Activated T-cell treated with anti-CD3 and anti-CD28 coated beads, Interleukin-2, amount 50 U/mL, for 1 hour (primary cell): Measurements from ENCODE around the gene OSBPL7.
A peak's percentile ranks its signal among the peaks of the same experiment; 100 is the strongest.

Source experiments
- DNase-seq: peaks from one replicate; pipeline ENCODE4 v3.0.0-alpha.2; 2020

OSBPL7 gene

DNA sequence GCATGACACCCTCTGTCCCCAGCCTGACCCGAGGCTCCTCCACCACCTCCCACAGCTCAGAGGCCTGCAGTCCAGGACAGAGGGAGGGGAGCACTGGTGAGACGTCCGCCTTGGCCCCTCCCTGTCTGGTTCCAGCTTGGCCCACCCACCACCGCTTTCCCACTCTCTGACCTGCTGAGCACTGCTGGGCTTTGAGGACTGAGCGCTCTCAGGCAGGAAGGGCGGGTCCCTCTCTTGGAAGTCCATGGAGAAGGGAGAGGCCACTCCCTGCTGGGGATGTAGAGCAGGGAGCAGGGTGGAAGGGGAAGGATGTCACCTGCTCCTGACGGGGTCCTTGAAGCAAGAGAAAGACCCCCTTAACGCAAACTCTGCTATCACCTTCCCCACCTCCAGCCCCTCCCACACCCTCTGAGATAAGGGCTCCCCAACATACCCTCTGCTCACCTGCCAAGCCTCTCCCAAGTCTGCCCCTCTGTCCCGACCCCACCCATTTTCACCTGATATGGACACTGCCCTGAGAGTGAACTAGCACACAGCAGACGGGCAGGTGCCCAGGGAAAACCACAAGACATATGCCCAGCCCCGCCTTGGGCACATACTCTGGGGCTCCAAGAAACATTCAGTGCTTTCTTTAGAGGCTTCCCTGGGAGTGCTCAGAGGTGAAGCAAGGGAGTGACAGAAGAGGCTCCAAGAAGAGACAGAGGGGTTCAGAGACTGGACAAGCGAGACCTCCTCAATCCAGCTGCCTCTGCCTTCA lies 1.4 kb downstream of the OSBPL7 start:
- DNase-seq = no peak

DNA sequence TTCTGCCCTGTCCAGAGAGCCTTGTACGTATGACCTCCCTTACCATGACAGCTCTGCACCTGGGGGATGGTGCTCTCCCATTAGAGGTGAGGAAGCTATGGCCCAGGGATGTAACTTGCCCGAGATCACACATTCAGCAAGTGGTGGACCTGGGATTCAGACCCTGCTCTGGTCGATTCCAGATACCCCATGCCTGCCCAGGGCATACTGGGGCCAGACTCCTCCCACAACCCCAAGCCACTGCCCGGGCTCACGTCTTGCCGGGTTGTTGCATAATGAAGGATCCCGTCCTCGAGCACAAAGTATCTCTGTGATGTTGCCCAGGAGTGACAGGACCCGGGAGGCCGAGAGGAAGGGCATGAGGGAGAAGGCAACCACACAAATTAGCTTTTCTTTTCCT lies 2.1 kb downstream of the OSBPL7 start:
- no peak for DNase-seq

DNA sequence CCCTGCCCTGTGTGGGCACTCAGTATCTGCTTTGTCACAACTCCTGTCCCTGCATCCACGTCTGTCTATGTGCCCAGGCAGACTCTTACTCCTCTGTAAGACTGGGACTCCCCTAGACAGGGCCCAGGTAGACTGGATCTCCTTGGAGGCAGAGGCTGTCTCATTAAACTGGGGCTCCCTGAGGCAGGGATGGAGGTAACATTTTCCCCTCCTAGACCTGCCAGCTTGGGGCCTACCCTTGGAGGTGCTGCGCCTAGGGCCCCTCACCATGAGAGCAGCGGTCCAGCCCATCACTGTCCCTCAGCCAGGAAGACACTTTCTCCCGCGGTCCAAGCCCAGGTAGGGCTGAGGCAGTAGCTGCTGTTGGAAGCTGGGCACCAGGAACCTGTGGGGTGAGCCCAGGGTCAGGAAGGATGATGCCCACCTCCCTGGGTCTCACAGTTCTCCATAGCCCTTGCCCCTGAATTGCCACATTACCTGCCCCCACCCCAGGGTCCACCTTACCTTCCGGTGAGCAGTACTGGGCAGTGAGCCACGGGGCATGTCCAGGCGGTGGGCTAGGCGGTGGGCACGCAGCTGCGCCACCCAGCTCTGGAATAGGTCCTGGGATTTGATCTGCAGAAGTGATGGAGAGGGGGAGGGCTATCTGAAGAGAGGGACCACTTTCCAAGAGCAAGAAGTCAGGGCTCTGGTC lies 3.4 kb downstream of the OSBPL7 start:
- DNase-seq = no peak

DNA sequence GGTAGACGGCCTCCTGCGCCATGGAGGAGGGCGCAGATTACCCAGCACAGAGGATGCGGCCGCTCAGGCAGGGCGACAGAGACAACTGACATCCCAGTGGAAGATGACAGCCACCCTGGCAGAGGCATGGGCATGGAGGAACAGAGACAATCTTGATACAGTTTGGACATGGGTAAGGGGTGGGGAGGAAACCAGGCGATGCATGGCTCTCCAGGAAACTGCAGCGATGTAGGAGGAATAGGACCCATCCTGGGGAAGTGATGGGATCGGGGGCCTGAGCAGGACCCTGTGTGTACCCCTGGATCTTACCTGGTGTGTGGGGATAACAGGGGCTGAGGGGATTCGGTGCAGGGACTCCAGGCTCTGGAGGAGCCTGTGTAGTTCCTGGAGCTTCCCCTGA lies 4.6 kb downstream of the OSBPL7 start:
- DNase-seq = no peak

DNA sequence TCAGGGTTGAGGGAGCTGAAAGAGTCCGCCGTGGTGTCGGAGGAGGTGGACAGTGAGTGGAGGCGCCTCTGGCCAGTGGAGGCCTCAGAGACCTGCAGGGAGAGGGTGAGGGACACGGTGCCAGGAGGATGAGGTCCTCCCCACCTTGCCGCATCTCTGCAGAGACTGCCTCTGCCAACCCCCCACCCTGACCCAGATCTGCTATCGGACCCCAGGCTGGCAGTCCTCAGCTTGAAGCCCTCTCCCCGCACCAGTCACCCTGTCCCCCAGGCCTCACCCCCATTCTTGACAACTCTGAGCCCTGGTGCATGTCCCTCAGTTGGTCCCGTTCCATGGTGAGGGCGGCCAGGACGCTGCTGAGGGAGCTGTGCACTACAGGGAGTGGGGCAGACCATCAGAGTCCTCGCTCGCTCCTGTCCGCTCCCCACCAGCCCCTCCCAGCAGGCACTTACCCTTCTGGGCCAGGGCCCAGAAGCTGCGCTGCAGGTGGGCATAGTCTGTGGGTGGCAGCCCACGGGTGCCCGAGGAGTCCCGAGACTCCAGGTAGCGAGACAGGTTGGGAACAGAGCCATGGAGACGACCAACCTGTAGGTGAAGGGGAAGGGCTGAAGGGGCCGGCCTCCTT lies 5.4 kb downstream of the OSBPL7 start:
- no peak for DNase-seq

DNA sequence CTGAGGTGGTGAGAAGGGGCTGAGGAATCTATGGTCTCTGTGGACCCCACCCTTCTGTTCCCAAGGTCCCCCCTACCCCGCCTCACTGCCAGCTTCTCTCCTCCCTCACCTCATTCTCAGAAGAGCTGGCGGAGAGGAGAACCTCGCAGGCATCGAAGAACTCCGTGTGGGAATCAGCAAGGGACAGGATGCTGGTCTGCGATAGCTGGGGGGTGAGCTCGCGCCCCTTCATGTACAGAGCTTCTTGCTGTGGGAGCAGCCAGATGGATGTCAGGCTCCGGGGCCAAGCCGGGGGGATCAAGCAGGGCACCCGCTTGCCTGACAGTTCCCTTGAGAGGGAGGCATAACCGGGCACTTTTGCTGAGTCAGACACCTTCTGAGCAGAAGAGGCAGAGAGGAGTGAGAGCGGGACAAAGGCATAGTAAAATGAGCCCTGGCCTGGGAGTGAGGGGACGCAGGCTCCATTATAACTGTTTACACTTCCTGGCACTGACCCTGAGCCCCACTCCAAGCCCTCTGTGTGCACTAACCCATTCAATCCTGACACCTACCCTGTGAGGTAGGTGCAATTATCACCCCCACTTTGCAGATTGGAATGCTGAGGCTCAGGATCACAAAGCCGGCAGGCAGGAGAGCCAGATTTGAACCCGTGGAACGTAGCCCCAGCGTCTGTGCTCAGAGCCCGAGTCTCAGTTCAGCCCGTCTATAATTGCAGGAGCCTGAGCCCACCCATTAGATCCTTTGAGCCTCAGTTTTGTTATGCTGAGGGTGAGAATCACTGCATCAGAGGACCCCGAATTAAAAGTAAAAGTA lies 6.3 kb downstream of the OSBPL7 start:
- DNase-seq = no peak

DNA sequence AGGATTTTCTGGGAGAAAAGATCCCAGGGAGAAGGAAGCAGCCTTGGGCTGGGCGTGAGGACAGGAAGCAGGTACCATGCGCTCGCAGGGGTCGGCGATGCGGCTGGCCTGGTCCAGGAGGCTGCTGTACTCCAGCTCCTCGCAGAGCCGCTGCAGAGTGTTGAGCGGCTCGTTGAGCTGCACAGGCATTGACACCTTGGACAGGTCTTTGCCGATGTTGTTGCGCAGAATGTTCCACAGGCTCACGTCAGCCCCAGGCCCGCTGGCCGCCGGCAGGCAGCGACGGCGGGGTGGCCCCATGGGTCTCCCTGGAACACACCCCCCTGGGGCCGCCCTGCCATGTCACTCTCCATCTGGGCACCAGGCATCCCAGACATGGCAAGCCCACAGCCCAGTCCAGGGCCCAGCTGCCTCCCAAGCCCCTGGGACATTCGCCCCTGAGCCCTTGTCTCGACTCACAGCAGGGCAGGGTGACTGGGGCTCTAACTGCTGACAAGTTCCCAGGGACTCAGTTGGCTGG lies 8.0 kb downstream of the OSBPL7 start:
- peak; percentile 8 for DNase-seq

DNA sequence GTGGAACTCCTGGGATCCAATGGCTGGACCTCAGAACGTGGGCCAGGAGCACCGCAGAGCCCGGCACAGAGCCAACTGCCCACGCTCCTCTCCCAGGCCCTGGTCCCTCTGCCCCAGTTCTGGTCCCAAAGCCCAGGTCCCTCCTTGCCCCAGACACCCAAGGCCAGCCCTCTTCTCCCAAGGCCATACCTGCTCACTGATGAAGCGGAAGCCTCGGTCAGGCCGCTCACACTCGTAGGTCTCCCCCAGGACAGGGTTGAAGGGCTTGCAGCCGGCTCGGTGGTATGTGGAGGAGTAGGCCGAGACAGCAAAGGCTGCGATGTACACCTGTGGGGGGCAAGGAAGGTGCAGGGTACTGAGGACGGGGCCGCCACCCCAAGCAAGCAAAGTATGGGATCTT lies 8.5 kb downstream of the OSBPL7 start:
- DNase-seq = peak; percentile 7

DNA sequence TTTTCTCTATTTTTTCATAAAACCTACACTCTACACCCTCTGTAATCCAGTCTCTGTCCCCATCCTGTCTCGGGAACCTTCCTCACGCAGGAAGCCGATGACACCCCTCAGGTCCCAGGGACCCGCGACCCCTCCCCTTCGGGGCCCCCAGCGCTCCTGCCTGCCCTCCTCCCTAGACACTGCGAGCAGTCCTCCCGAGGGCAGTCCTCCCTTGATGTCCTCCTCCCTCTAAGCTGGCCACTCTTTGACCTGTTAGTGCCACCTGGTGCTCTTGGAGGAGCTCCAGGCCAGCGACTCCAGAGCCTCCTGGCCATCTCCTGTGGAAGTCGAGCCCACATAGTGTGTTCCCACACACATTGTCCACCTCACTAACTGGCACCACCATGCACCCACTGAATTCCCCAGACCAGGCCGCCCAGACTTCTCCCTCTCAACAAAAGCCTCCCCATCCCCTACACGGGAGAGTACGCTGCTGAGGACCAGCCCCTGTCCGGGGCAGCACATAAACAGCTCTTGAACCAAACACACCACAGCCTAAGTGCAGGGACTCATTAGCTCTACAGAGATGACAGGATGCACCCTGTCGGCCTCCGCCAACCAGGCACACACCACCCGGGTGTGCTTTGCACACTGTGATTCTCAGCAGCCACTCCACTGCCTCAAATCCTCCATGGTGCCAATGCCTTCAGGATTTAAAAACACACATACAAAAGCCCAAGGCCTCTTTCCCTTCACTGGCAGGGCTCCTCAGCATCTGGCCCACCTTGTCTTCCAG lies 9.3 kb downstream of the OSBPL7 start:
- peak; percentile 8 for DNase-seq

DNA sequence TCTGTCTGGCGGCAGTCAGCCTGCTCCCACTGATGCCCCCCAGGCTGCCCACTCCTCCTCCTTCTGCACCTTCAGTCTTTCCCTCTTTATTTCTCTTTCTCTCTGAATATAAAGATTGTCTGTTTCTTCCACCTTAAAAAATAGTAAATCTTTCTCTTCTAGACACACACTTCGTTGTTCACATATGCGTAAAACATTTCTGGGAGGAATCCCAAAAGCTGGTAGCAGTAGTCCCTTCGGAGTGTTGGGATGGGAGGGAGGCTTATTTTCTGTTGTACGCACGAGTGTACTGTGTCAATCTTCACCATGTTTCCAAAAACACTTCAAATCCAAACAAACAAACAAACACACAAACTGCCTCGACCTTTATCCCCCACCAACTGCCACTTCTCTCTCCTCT lies 9.9 kb downstream of the OSBPL7 start:
- DNase-seq = no peak

DNA sequence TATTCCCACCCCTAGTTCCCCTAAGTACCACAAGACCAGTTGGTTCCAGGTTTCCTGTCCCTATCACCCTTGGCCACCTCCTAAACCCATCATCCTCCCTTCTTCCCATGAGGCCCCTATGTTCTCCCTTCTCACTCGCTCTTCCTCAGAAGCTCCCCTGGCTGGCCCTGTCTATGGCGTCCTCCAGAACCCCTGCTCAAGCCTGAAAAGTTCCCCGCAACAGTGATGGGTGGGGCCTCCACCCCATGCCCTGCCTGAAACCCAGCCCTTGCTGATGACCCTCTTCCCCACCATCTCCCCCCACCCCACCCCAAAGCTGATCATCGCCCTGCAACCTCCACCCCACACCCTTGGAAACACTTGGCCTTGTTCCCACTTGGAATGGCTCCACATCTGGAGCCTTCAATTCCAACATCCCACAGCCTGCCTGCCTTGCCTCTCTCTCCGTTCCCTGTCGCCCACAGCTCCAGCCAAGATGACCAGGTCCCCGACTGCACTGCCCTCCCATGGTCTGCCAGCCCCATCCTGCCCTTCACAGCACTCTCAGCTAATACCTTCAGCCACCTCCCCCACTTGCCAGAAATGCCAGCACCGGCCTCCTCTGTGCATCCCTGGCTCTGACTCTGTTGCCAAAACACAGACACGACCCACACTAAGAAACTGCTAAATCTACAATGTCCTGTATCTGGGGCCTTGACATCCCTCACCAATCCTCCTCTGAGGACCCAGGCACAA lies 10.5 kb downstream of the OSBPL7 start:
- DNase-seq = no peak

DNA sequence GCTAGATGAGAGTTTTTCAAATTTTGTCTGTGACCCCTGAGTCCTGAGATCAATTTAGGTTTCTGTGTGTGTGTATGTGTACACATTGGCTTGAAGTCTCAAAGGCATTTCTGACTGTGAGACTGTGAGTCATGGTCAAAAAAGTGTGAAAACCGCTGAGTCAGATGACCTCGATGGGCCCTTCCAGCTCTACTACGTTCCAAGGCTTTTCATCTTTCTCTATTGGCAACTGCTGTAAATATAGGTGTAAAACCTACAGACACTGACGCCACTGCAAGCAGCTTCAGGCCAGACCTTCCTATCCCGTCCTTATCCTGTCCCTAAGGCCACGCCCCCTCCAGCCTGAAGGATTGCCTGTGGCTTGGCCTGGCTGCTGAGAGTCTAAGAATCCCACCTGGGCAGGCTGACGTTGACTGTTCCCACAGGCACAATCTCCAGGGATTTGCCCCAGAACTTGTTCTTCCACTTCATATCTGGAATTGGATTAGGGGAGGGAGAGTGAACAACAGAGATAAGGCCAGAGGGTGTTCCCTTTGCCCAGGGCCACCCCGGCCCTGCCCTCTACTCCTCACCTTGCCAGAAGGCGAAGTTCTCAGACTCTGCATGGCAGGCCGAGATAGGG lies 11.3 kb downstream of the OSBPL7 start:
- no peak for DNase-seq

DNA sequence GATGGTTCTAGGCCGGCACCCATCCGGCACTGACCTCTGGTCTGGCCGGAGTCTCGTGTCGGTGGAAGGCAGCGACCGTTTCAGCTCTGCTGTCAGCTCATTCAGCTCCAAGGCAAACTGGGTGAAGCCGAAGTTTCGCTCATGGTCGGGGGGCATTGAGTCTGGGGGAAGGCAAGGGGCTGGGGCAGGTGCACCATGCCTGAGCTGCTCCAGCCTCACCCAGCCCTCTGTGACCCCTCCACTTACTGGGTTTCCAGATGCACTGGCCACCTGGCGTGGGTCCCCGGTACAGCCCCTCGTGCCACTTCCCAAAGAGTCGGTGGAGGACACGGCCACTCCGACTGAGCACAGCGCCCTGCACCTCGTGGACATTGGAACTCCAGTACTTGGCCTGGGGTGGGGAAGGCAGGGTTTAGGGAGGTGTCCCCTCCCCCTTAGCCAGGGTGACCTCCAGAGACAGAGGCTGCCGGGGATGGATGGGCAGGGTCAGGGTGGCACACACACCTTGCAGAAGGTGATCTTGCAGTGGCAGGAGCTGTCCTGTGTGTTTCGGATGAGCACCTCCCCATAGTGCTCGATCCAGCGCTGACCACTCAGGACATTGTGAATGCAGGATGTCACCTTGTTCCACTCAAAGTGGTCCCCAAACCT lies 12.6 kb downstream of the OSBPL7 start:
- no peak for DNase-seq

DNA sequence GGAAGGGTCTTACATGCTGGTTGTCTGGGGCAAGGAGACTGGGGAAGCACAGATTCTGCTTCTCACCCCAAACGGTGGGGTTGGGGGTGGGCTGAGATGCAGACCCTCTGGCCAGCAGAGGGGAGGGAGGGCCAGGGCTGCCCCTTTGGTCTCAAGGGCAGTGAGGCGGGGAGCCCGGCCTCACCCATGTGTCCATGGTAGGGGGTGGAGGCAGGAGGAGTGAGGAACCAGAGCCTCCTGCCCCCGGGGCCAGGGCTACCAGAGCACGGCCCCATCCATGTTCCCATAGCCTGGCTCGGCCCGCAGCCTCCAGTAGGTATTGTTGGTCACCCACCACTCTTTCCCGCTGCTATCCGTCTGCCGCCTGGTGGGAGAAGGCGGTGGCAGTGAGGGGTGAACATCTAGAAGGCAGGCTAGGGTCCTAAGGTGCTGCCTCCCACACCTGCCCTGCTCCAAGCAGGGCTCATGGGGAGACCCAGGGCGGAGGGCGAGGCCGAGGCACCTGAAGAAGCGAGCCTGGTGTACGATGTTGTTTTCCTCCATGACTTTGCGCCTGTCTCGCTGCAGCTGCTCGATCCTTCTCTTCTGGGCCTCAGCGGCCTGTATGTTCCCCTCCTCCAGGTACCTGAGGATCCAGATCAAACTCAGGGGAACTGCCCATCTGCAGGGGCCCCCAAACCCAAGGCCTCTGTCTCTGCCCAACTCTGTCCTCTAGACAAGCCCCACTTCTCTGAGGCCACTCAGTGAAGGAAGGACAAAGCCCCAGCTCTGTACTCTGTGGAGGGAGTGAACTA lies 13.4 kb downstream of the OSBPL7 start:
- no peak for DNase-seq

DNA sequence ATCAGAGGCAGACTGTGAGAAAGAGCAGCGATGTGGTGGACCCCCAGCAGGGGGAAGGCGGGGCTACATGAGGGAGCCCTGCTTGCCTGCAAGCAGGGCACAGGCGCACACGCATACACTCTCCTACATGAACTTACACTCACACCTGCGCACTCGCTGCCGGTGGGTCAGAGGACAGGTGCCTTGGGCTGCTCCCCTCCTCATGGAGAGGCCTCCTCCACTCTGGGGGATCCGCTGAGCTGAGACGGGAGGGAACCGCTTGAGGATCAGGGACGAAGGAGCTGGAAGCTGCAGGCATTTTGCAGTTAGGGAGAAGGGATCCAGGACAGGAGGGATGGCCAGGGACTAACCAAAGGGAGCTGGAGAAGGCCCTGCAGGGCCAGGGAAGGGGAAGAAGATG lies 14.2 kb downstream of the OSBPL7 start:
- DNase-seq = no peak

DNA sequence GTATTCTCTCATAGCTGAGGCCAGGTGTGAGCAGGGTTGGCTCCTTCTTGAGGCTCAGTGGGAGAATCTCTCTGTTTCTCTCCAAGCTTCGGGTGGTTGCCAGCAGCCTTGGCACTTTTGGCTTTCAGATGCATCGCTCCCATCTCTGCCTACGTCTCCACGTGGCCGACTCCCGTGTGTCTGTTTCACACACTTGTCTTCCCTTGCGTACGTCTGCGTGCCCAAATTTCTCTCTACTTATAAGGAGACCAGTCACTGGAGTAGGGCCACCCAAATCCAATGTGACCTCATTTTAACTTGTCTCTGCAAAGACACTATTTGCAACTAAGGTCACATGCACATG lies 14.7 kb downstream of the OSBPL7 start:
- no peak for DNase-seq

DNA sequence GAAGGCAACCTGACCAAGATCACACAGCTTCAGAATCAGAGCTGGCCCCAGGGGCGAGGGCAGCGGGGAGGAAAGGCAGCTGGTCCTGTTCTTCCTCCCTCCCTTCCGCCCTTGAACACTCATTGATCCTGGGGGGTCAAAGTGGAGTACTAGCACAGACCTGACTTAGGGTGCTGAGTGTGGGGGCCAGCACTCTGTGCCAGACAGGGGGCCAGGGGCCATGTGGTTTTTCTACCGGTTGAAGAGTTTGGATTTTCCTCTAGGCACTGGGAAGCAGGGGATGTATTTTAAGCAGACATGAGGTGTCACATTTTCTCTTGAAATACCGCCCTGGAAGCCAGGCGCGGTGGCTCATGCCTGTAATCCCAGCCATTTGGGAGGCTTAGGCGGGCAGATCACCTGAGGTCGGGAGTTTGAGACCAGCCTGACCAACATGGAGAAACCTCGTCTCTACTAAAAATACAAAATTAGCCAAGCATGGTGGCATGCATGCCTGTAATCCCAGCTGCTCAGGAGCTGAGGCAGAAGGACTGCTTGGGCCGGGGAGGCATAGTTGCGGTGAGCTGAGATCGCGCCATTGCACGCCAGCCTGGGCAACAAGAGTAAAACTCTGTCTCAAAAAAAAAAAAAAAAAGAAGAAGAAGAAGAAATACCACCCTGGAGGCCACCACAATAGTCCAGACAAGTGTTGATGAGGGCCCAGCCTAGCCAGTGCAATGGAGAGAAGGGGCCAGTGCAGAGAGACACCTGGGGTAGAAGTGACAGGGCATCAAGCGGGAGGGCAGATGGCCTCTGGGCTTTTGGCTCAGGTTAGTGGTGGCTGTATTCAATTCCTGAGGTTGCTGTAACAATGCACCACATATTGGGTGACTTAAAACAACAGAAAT lies 15.3 kb downstream of the OSBPL7 start:
- no peak for DNase-seq

DNA sequence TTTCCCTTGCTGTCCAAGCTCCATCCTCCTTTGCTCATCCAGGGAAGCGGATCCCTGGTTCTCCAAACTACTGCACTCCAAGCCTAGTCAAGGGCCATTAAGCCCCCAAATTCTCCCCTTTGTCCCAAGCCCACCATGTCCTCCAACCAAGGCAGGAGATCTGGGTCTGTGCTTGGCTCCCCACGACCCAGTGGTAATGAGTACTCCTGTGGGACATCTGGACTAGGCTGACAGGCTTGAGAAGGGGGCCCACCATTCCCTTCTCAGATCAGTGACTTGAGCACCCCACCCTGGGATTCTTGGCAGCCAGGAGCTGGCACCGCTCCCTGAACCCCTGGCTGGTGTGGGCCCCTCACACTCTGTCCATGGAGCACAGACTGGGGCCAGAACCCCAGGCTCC lies 17.1 kb downstream of the OSBPL7 start:
- DNase-seq = no peak

DNA sequence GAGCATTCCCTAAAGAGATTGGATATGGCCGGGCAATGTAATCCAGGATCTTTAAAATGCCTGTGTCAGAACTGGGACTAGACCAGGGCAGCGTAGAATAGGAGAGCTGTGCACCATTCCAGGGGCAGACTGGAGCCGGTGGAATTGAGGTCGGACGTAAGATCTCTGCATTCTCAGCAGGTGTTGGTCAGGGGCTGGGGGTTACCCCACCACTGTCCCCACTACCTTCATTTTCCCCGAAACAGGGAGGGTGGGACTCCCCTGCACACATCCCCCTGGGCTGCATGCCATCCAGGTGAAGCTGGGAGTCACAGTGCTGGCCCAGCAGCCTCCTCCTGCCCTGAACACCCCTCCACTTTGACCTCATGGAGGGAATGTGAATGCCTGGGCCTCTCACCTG lies 17.8 kb downstream of the OSBPL7 start:
- no peak for DNase-seq
